Psoas muscle (tissue), 8 donors: ENCODE results near the gene NALF2. TPM values are rescaled to one million over a fixed set of nuclear protein-coding genes. Genes with fewer than 3 reads are reported as not detected.

Experiments
- ATAC-seq, 4 donors: fragments of 200-7000 bp; cut with Tn5 transposase; one replicate each; pipeline ENCODE4 v1.9.1; 2020; ENCODE audit warnings: moderate library complexity in 3 of 4, mild to moderate bottlenecking in 2 of 4
- DNase-seq, 2 donors: peaks; one replicate each; pipeline ENCODE4 v3.0.0-alpha.2; 2020
- H3K27ac ChIP-seq: fragments of 200-600 bp; one replicate; pipeline ENCODE4 v1.8.0; 2022
- H3K27me3 ChIP-seq, 3 donors: fragments of 200-600 bp in 1 of 3; one replicate each; pipeline versions ENCODE4 v1.6.1 to v1.8.0; 2013 to 2022; ENCODE audit warnings: low read length in 2 of 3, mild to moderate bottlenecking in 2 of 3, moderate library complexity in 1 of 3; ENCODE audit not compliant: insufficient read depth in 3 of 3
- H3K36me3 ChIP-seq, 2 donors: fragments of 200-600 bp in 1 of 2; one replicate each; pipeline versions ENCODE4 v1.6.1 to v1.8.0; 2013 to 2022; ENCODE audit warnings: low read depth in 1 of 2, mild to moderate bottlenecking in 1 of 2, moderate library complexity in 1 of 2; ENCODE audit not compliant: insufficient read depth in 1 of 2
- H3K4me1 ChIP-seq: fragments of 200-600 bp; one replicate; pipeline ENCODE4 v1.8.0; 2022
- H3K4me3 ChIP-seq: fragments of 200-600 bp; one replicate; pipeline ENCODE4 v1.8.0; 2022; ENCODE audit warnings: mild to moderate bottlenecking
- H3K9me3 ChIP-seq: fragments of 200-600 bp; one replicate; pipeline ENCODE4 v1.8.0; 2022
- WGBS, 3 donors: extraction: QIAGEN DNeasy Blood & Tissue Kit; methylation state at CpG; one replicate each; pipeline versions ENCODE4 v1.1.6 to v1.1.7; 2013; 5-methylcytosine and 5-hydroxymethylcytosine counted together
- intact Hi-C, 2 donors: fragments of 100-400 bp; cut with DNase I; formaldehyde crosslinking; loops; one replicate each; pipeline versions ENCODE4 v1.11.0 to v1.14.2; 2022
- polyA plus RNA-seq, 3 donors: library from polyadenylated mRNA; stranded (reverse); fragments of 200-250 nt; gene quantifications; one replicate each; pipeline ENCODE4 v1.2.3, GENCODE V29; 2013
- total RNA-seq, 4 donors: library from RNA; stranded (reverse); fragmentation: NEBNext Ultra II Directional in 2 of 4; extraction: Animal tissue kit (Norgen Biotek cat#: 25700) in 2 of 4; gene quantifications; one replicate each; pipeline versions ENCODE4 v1.2.1 to v1.2.4, GENCODE V29; 2021 to 2023
- TF ChIP-seq, protein P1 (sequence below): fragments of 200-600 bp; IDR thresholded peaks from one replicate; pipeline ENCODE4 v1.8.0; 2022; ENCODE audit warnings: antibody characterized with exemption
- donor health status: healthy with polysubstance abuse.
- donor health status: DM: no; HTN: no; CAD: no; lungs with moderate emphysema.
- donor health status: Bipolar disorder and iron deficiency.
- donor health status: healthy.
- donor health status: DM: yes; HTN: yes; CAD: no.
- donor health status: DM: no; HTN: no; CAD: no.
- donor health status: DM: no; HTN: no; CAD: no.
- donor health status: DM: yes; HTN: yes; CAD: no.

NALF2 gene
- total and polyA plus RNA-seq, 7 donors = 0.09 to 0.26 (median 0.15) TPM; not detected in 1

GRCh38 chrX:69503228-69503781, 821 bp upstream of the NALF2 start:
- peak overlapping the region; percentile 62 for H3K4me3 ChIP-seq
- peaks cover 0 to 64% (median 6%) of the 10 kb centered on the region in 3 donors for H3K27me3 ChIP-seq
- no peaks in the 10 kb centered on the region for H3K4me1 ChIP-seq
- TF ChIP-seq, protein P1, sequence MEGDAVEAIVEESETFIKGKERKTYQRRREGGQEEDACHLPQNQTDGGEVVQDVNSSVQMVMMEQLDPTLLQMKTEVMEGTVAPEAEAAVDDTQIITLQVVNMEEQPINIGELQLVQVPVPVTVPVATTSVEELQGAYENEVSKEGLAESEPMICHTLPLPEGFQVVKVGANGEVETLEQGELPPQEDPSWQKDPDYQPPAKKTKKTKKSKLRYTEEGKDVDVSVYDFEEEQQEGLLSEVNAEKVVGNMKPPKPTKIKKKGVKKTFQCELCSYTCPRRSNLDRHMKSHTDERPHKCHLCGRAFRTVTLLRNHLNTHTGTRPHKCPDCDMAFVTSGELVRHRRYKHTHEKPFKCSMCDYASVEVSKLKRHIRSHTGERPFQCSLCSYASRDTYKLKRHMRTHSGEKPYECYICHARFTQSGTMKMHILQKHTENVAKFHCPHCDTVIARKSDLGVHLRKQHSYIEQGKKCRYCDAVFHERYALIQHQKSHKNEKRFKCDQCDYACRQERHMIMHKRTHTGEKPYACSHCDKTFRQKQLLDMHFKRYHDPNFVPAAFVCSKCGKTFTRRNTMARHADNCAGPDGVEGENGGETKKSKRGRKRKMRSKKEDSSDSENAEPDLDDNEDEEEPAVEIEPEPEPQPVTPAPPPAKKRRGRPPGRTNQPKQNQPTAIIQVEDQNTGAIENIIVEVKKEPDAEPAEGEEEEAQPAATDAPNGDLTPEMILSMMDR = no peak
- ATAC-seq (peak; percentile 28 to 70 (median 54)), DNase-seq (no peak)
- H3K27ac ChIP-seq = no peak overlapping the region
- 21 to 40% (median 27%) methylated on average over 15 to 16 of the region's 16 CpGs for WGBS, 3 donors
- H3K36me3 ChIP-seq = no peaks in the 10 kb centered on the region
- H3K9me3 ChIP-seq = no peaks in the 10 kb centered on the region
- intact Hi-C loops = no loop called here

DNA sequence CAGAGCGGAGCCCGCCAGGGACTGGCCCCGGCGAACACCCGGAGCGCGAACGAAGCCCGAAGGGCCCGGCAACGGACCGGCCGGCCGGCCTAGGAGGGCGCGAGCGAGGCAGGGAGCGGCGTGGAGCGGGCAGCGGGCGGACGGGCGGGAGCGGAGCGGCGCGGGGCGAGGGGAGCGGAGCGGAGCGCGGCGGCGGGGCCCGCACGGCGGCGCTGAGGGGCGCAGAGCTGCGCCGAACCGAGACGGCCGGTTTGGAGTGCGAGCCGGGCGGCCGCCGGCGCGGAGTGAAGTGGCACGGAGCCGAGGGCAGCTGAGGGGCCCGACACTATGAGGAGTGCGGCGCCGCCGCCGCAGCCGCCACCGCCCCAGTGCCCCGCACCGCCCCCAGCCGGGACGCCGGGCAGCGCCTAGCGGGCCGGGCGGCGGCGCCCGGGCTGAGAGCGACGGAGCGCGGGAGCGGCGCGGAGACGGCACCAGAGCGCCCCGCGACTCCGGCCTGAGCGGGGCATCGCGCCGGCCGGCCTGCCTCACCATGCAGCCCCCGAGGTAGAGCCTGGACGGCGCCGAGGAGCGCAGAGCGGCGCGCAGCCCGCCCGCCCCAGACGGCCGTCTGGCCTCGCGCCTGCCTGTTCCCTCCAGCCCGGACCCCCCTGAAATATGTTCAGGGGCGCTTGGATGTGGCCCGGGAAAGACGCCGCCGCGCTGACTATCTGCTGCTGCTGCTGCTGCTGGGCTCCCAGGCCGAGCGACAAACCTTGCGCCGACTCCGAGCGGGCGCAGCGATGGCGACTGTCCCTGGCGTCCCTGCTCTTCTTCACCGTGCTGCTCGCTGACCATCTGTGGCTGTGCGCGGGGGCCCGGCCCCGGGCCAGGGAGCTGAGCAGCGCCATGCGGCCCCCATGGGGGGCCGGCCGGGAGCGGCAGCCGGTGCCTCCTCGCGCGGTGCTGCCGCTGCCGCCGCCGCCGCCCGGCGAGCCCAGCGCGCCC, 793 bp downstream of the NALF2 start:
- DNase-seq (no peak), ATAC-seq (peak in 1 of 4 donors; percentile 35)
- WGBS, 3 donors = 0 to 44% (median 1%) methylated on average over 7 to 141 of the region's 146 CpGs
- Histone ChIP-seq H3K4me1 (no peaks in the 10 kb centered on the region), H3K27ac (no peak overlapping the region), H3K27me3 (peaks cover 0 to 66% (median 6%) of the 10 kb centered on the region in 3 donors), H3K9me3 (no peaks in the 10 kb centered on the region), H3K4me3 (peak overlapping the region; percentile 62), H3K36me3 (no peaks in the 10 kb centered on the region)
- intact Hi-C loops = no loop called here
- TF ChIP-seq, protein P1 = no peak

DNA sequence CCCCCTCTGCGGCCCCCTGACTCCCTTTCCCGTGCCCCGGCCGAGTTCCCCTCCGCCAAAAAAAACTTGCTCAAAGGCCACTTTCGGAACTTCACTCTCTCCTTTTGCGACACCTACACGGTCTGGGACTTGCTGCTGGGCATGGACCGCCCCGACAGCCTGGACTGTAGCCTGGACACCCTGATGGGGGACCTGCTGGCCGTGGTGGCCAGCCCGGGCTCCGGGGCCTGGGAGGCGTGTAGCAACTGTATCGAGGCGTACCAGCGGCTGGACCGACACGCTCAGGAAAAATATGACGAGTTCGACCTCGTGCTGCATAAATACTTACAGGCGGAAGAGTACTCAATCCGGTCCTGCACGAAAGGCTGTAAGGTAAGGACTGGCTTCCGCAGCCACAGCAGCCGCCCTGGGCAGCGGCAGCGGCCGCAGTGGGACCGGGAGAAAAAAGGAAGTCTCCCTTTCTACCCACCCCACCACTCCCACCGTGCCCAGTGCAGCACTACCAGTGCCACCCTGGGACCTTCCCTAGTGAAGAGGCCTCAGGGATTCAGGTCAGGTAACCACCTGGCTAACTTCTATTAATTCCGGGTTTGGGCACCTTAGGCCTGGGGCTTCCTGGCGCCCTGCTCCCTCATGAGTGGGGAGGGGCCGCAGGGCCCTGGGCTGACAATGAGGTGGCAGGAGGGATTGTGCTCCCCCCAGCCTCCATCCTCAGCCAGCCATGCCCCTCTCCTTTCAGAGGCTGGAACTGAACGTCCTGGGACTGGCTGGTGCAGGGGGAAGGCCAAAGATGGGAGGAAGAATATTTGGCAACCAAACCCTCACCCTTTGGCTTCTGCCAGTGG, 1.9 kb downstream of the NALF2 start:
- no peak overlapping the region for H3K27ac ChIP-seq
- no peaks in the 10 kb centered on the region for H3K4me1 ChIP-seq
- WGBS, 3 donors = 10 to 59% (median 15%) methylated on average over 16 to 36 of the region's 36 CpGs
- TF ChIP-seq, protein P1 = no peak
- no peak for DNase-seq
- H3K36me3 ChIP-seq = no peaks in the 10 kb centered on the region
- intact Hi-C loops = no loop called here
- H3K27me3 ChIP-seq = peaks cover 0 to 66% (median 6%) of the 10 kb centered on the region in 3 donors
- no peak for ATAC-seq
- no peaks in the 10 kb centered on the region for H3K9me3 ChIP-seq
- H3K4me3 ChIP-seq = no peak overlapping the region

- Histone ChIP-seq H3K27ac (no peak overlapping the region), H3K4me3 (no peak overlapping the region), H3K36me3 (no peaks in the 10 kb centered on the region), H3K9me3 (no peaks in the 10 kb centered on the region), H3K4me1 (no peaks in the 10 kb centered on the region), H3K27me3 (peaks cover 0 to 66% (median 6%) of the 10 kb centered on the region in 3 donors)
- no peak for ATAC-seq
- DNase-seq = no peak
- TF ChIP-seq, protein P1 = no peak
- intact Hi-C loops = no loop called here
- WGBS, 3 donors = 67 to 69% (median 67%) methylated on average over 9 to 15 of the region's 15 CpGs
These were observed 2.7 kb downstream of the NALF2 start for GRCh38 chrX:69506617-69507499.
